ENCODE results near the gene FBXO46. TPM values are rescaled to one million over a fixed set of nuclear protein-coding genes. Genes with fewer than 3 reads are reported as not detected.
A peak's percentile ranks its signal among the peaks of the same experiment; 100 is the strongest.

FBXO46 gene
- total RNA-seq, 1 experiment from 2014 or later, result 18.8 TPM

DNA sequence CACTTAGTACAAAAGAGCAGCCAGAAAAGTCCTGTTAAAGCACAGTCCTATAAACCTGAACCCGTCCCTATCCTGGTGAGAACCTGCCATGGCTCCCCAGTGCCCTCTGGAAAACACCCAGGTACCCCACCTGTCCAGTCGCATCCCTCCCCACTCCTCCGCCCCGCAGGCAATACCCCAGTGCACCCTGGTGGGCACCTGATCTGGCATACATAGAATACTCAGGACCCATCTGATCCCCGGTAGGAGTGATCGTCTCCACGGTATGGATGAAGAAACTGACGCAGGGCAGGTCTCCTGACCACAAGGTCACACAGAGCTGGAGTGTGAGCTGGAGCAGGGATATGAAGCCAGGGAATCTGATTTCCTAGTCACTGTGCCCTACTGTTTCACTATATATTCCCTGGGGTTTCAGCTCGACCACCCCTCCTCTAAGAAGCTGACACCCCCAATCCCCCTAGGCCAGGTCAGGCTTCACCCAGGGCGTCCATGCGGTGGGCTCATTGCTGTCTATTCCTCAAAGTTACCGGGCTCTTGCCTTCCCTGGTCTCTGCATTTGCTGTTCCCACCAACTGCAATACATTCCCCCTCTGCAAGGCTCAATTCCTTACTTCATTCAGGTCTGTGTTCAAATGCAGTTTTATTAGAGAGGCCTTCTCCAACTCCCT lies 12.6 kb downstream of the FBXO46 start:
- intact Hi-C loops (cut with micrococcal nuclease; ENCODE audit: unreplicated experiment), result no loop called here
- H3K9me3 ChIP-seq (ENCODE audit: low read depth, low read length, poor library complexity, severe bottlenecking), result no peaks in the 10 kb centered on the region
- peak overlapping the region; percentile 63 for H3K4me3 ChIP-seq (ENCODE audit: low read depth, low read length, poor library complexity, severe bottlenecking)
- no TSS peak for BruUV-seq (replicated peaks)
- H3K27ac ChIP-seq (ENCODE audit: low read depth, low read length, poor library complexity, severe bottlenecking), result peak overlapping the region; percentile 98
- peaks cover 11% of the 10 kb centered on the region for H3K4me1 ChIP-seq (ENCODE audit: insufficient read depth, low read length, poor library complexity, severe bottlenecking)
- no peak for DNase-seq (ENCODE audit: low spot score)
- H3K36me3 ChIP-seq (ENCODE audit: insufficient read depth, low read length, poor library complexity, severe bottlenecking), result peaks cover 2% of the 10 kb centered on the region
- ChIA-PET CTCF (interaction anchor here (1.6 kb wide), 1 partner anchor 26 kb away, joined by 6 read pairs; the partner anchor contains the start of gene QPCTL), POLR2A (ENCODE audit: low non-redundant PET) (interaction anchor here (1.3 kb wide), 1 partner anchor 13 kb away, joined by 3 read pairs; the partner anchor contains the start of gene FBXO46)
- TF ChIP-seq CTCF (conservative IDR thresholded peaks at IDR 0.05; ENCODE audit: low read depth, low read length) (no peak), EZH2 (IDR thresholded peaks at IDR 0.05; ENCODE audit: borderline replicate concordance, low read depth, low read length, poor library complexity, severe bottlenecking) (no peak)
- H3K27me3 ChIP-seq (replicated peaks; ENCODE audit: insufficient read depth, low read depth, low read length, poor library complexity), result no peaks in the 10 kb centered on the region

GRCh38 chr19:45717131-45717982 lies 13.3 kb downstream of the FBXO46 start:
- no TSS peak for BruUV-seq (replicated peaks)
- no peaks in the 10 kb centered on the region for H3K27me3 ChIP-seq (replicated peaks; ENCODE audit: insufficient read depth, low read depth, low read length, poor library complexity)
- DNase-seq (ENCODE audit: low spot score), result peak; percentile 99
- intact Hi-C loops (cut with micrococcal nuclease; ENCODE audit: unreplicated experiment), result no loop called here
- no peaks in the 10 kb centered on the region for H3K9me3 ChIP-seq (ENCODE audit: low read depth, low read length, poor library complexity, severe bottlenecking)
- ChIA-PET POLR2A (ENCODE audit: low non-redundant PET) (interaction anchor here (0.6 to 1.3 kb wide), 7 partner anchors 13 to 263 kb away, joined by 3 to 14 read pairs (median 5); partner anchors contain the start of genes FBXO46 and IRF2BP1), CTCF (interaction anchor here (1.6 kb wide), 1 partner anchor 25 kb away, joined by 6 read pairs; the partner anchor contains the start of gene QPCTL)
- H3K4me3 ChIP-seq (ENCODE audit: low read depth, low read length, poor library complexity, severe bottlenecking), result peak overlapping the region; percentile 63
- peak overlapping the region; percentile 98 for H3K27ac ChIP-seq (ENCODE audit: low read depth, low read length, poor library complexity, severe bottlenecking)
- H3K4me1 ChIP-seq (ENCODE audit: insufficient read depth, low read length, poor library complexity, severe bottlenecking), result peaks cover 8% of the 10 kb centered on the region
- H3K36me3 ChIP-seq (ENCODE audit: insufficient read depth, low read length, poor library complexity, severe bottlenecking), result peaks cover 9% of the 10 kb centered on the region
- TF ChIP-seq CTCF (conservative IDR thresholded peaks at IDR 0.05; ENCODE audit: low read depth, low read length) (peak; percentile 27; the same call in 1 of the 2 replicates), EZH2 (IDR thresholded peaks at IDR 0.05; ENCODE audit: borderline replicate concordance, low read depth, low read length, poor library complexity, severe bottlenecking) (no peak)

- peaks cover 8% of the 10 kb centered on the region for H3K4me1 ChIP-seq (ENCODE audit: insufficient read depth, low read length, poor library complexity, severe bottlenecking)
- peak overlapping the region; percentile 98 for H3K27ac ChIP-seq (ENCODE audit: low read depth, low read length, poor library complexity, severe bottlenecking)
- TSS peak; percentile 85 for BruUV-seq (replicated peaks)
Measured at GRCh38 chr19:45716359-45717130, 14.2 kb downstream of the FBXO46 start.

More at GRCh38 chr19:45716359-45717130, 14.2 kb downstream of the FBXO46 start:
- POLR2A ChIA-PET (ENCODE audit: low non-redundant PET), result interaction anchor here (0.6 to 1.3 kb wide), 7 partner anchors 14 to 263 kb away, joined by 3 to 25 read pairs (median 5); partner anchors contain the start of genes FBXO46 and IRF2BP1
- no peaks in the 10 kb centered on the region for H3K27me3 ChIP-seq (replicated peaks; ENCODE audit: insufficient read depth, low read depth, low read length, poor library complexity)
- no peak for DNase-seq (ENCODE audit: low spot score)
- TF ChIP-seq CTCF (conservative IDR thresholded peaks at IDR 0.05; ENCODE audit: low read depth, low read length) (no peak), EZH2 (IDR thresholded peaks at IDR 0.05; ENCODE audit: borderline replicate concordance, low read depth, low read length, poor library complexity, severe bottlenecking) (no peak)
- H3K4me3 ChIP-seq (ENCODE audit: low read depth, low read length, poor library complexity, severe bottlenecking), result peak overlapping the region; percentile 63
- intact Hi-C loops (cut with micrococcal nuclease; ENCODE audit: unreplicated experiment), result no loop called here
- H3K9me3 ChIP-seq (ENCODE audit: low read depth, low read length, poor library complexity, severe bottlenecking), result no peaks in the 10 kb centered on the region
- peaks cover 9% of the 10 kb centered on the region for H3K36me3 ChIP-seq (ENCODE audit: insufficient read depth, low read length, poor library complexity, severe bottlenecking)
- CTCF ChIA-PET, result interaction anchor here (1.6 kb wide), 1 partner anchor 24 kb away, joined by 6 read pairs; the partner anchor contains the start of gene QPCTL

Measured in A673 (cell line).